OCI-LY1 (cell line): ENCODE results near the gene MAGI1.

Experiments
- CTCF ChIP-seq: fragments of 200-600 bp; sonication (generic), shearing (Covaris generic); IDR thresholded peaks from 2 replicates; pipeline ENCODE4 v1.5.1; 2017; ENCODE audit warnings: mild to moderate bottlenecking, antibody characterized with exemption, low read length, moderate library complexity, mixed read lengths
- EZH2 ChIP-seq: fragments of 200-600 bp; sonication (generic), shearing (Covaris generic); IDR thresholded peaks from 2 replicates; pipeline ENCODE4 v1.8.0; 2017; ENCODE audit warnings: borderline replicate concordance, mixed run types, mild to moderate bottlenecking, antibody characterized with exemption, low read length, moderate library complexity, mixed read lengths

GRCh38 chr3:65619451-65619881 lies 419.3 kb downstream of the MAGI1 start:
- TF ChIP-seq CTCF (no peak), EZH2 (no peak)
